Fibroblast of pulmonary artery (primary cell): ENCODE measurements around the gene ASPG.

ENCODE experiments used
- DNase-seq: peaks from one replicate; pipeline ENCODE4 v3.0.0-alpha.2; 2010; ENCODE audit warnings: low read depth
- H3K4me3 ChIP-seq: replicated peaks from 2 replicates; pipeline ENCODE4 v1.5.1; 2011; ENCODE audit warnings: low read depth, mild to moderate bottlenecking, control low read depth, low read length, moderate library complexity
- TF ChIP-seq, protein P1 (sequence below): IDR thresholded peaks from 2 replicates; pipeline ENCODE4 v1.5.1; 2011; ENCODE audit warnings: mild to moderate bottlenecking, control low read depth, low read length, inconsistent platforms; ENCODE audit errors: missing control alignments

The ASPG gene

DNA sequence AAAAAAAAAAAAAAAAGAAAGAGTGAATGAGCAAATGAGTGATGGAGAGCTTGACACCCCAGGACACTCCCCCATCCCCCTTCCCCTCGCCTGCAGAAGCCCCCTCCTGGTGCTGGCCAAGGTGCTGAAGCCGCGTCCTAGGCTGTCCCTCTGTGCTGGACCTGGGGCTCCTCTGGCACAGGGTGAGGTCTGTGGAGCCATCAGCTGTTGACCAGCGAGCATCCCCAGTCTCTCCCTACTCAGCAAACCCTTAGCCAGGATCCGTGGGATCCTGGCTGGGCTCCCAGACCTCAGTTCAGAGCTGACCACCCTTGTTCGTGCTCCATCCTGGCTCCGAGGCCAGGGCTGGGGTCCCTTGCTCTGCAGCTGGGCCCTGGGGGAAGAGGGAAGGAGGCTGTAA lies 47.5 kb downstream of the ASPG start:
- no peak overlapping the region for H3K4me3 ChIP-seq
- DNase-seq = no peak
- TF ChIP-seq, protein P1, sequence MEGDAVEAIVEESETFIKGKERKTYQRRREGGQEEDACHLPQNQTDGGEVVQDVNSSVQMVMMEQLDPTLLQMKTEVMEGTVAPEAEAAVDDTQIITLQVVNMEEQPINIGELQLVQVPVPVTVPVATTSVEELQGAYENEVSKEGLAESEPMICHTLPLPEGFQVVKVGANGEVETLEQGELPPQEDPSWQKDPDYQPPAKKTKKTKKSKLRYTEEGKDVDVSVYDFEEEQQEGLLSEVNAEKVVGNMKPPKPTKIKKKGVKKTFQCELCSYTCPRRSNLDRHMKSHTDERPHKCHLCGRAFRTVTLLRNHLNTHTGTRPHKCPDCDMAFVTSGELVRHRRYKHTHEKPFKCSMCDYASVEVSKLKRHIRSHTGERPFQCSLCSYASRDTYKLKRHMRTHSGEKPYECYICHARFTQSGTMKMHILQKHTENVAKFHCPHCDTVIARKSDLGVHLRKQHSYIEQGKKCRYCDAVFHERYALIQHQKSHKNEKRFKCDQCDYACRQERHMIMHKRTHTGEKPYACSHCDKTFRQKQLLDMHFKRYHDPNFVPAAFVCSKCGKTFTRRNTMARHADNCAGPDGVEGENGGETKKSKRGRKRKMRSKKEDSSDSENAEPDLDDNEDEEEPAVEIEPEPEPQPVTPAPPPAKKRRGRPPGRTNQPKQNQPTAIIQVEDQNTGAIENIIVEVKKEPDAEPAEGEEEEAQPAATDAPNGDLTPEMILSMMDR = no peak

GRCh38 chr14:104133496-104133895 lies 48.0 kb downstream of the ASPG start:
- TF ChIP-seq, protein P1 = no peak
- no peak overlapping the region for H3K4me3 ChIP-seq
- DNase-seq = no peak

DNA sequence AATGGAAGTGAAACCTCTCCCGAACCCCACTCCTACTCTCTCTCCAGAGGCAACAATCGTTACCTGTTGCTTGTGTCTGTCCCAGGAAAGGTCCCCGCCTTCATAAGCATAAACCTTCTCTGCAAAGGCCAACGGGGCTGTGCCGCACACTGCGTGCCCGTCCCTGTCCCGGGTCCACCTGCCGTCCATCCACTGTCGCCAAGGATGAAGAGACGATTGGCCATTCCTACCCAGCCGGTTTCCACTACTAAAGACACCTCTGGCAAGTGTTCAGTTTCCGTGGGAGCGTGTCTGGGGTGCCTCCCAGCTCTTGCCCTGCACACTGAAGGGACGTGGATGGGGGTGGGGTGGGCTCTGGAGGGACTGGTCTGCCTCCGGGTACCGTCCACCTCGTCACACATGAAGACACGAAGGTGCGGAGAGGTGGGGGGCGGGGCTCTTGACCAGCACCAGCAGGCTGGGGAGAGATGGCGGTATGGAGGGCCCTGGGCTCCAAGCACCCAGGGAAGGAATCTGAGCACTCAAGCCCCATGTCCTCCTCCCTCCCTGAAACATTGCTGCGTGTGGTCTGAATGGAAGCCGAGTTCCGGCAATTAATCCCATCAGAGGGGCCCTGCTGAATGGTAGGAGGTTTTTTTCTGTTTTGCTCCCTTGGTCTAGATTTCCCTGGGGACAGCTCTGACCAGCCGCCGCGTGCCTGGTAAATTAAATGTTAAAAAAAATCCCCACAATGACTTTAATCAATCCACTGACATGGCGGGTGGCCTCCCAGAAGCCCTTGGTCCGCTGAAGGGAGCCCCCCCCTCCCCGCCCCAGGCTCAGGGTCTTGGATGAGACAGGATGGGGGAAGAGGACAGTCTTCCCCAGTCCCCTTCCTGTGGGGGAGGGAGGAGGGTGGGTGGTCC lies 48.8 kb downstream of the ASPG start:
- no peak overlapping the region for H3K4me3 ChIP-seq
- DNase-seq = no peak
- TF ChIP-seq, protein P1 = no peak

GRCh38 chr14:104135121-104135903 lies 49.8 kb downstream of the ASPG start:
- TF ChIP-seq, protein P1 = no peak
- H3K4me3 ChIP-seq = no peak overlapping the region
- peak; percentile 4 for DNase-seq

DNA sequence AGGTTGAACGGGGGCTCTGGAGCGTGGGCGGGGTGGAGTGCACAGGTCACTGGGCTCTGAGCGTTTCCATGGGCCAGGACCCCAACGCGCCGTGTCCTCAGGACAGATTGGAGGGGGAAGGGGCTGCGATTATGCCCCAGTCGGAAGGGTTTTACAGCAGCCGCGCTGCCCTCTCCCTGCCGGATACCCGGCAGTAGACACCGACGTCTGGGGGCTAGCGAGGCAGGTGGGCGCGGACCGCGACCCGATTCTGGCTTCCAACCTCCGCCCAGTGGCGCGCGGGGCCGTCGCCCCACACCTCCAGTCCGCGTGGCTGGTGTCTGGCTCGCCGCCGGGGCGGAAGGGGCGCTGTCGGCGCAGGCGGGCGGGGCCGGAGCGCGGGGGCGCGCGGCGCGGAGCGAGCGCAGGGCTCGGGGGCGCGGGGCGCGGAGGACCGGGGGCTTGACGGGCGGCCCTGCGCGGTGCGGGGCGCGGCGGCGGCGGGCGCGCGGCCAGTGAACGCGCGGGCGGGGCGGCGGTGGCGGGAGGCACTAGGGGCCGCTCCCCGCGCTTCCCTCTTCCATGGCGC lies 50.5 kb downstream of the ASPG start:
- DNase-seq = no peak
- H3K4me3 ChIP-seq = no peak overlapping the region
- TF ChIP-seq, protein P1 = no peak

DNA sequence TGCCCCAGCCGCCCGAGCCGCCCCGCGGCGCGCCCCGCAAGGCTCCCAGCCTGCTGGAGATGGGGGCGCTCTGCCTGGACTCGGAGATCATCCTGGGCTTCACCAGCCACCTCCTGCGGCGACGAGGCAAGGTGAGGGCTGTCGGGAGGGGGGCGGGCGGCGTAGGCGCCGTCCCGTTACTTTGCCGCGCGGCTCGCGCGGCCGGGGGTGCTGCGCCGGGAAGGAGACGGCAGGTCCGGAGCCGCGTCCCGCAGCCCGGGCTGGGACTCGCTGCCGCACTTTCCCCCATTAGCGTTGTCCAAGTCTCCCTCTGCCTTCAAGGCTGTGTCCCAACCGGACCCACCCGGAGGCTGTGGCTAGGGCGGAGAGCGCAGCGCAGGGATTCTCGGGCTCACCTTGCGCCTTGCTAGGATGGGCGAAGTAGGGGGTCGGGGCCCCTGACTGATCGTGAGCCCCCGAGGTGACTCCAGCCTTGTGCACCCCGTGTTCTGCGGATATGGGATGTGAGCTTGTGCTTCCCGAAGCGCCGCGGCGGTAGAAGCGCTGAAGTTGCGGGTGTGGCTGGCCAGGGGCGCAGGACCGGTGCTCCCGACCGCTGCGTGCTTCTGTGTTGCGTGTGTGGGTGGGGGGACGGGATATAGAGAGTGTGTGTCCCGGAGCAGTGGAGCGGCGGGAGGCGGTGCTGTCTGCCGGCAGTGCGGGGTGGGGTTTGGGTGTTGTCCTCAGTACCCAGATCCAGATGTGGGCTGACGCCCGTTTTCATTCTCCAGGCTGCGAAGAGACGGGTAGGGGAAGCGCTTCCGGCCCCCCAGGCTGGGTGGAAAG lies 51.2 kb downstream of the ASPG start:
- no peak for DNase-seq
- no peak overlapping the region for H3K4me3 ChIP-seq
- TF ChIP-seq, protein P1 = no peak
